Thoracic aorta (tissue), 2 donors: ENCODE results near the gene AMOT. TPM values are rescaled to one million over a fixed set of nuclear protein-coding genes. Genes with fewer than 3 reads are reported as not detected.

Source experiments
- ATAC-seq: fragments of 150-250 bp; one replicate; pipeline ENCODE4 v1.8.0; 2017; ENCODE audit warnings: low read depth; ENCODE audit not compliant: insufficient number of reproducible peaks, low FRiP score
- DNase-seq: peaks from one replicate; pipeline ENCODE4 v3.0.0-alpha.2; 2020; ENCODE audit warnings: low spot score
- H3K27ac ChIP-seq, 2 donors: fragments of 200-600 bp; sonication (generic); 1 replicate in 1 of 2; 2 replicates in 1 of 2; pipeline ENCODE4 v1.5.1; 2016; ENCODE audit warnings: mild to moderate bottlenecking in 2 of 2, moderate library complexity in 2 of 2
- H3K27me3 ChIP-seq: fragments of 200-600 bp; sonication (generic); replicated peaks from 2 replicates; pipeline ENCODE4 v1.6.0; 2016; ENCODE audit warnings: mild to moderate bottlenecking; ENCODE audit not compliant: insufficient read depth
- H3K36me3 ChIP-seq: fragments of 200-600 bp; sonication (generic); one replicate; pipeline ENCODE4 v1.5.1; 2016
- H3K4me1 ChIP-seq, 2 donors: fragments of 200-600 bp; sonication (generic); 1 replicate in 1 of 2; 2 replicates in 1 of 2; pipeline versions ENCODE4 v1.5.1 to v1.6.0; 2016; ENCODE audit warnings: low read depth in 2 of 2, mild to moderate bottlenecking in 1 of 2; ENCODE audit not compliant: control insufficient read depth in 1 of 2
- H3K4me3 ChIP-seq: fragments of 200-600 bp; sonication (generic); 2 replicates; pipeline ENCODE4 v1.5.1; 2016; ENCODE audit warnings: mild to moderate bottlenecking
- H3K9me3 ChIP-seq: fragments of 200-600 bp; sonication (generic); 2 replicates; pipeline ENCODE4 v1.5.1; 2016
- CTCF ChIP-seq: fragments of 200-600 bp; sonication (generic); IDR thresholded peaks from one replicate; pipeline ENCODE4 v1.5.1; 2019; ENCODE audit warnings: antibody characterized with exemption
- total RNA-seq, 2 donors: library from RNA; depleted of rRNA; stranded (reverse); fragments of >200 nt; gene quantifications; one replicate each; pipeline versions ENCODE4 v1.1.0 to v1.2.3, GENCODE V29; 2016

The AMOT gene
- total RNA-seq, 2 donors from 2014 or later: 27.8 to 55.2 TPM

DNA sequence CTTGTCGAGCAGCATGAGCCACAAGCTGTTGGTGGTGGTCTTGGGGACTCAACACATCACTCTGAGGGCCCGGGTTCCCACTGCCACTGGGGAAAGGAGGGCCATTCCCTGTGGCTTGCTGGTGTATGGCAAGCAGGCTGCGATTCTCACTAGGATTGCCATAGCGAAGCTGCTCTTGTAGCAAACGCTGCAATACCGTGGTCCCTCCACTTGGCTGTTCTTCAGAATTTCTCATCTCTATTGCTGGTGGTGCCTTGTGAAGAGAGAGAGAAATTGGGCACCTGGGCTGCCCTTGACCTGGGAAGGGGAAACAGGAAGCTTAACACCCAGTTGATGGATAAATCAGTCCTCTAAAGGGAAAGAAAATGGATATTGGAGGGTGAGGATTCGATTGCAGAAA is 17.7 kb downstream of the AMOT start:
- H3K36me3 ChIP-seq: no peaks in the 10 kb centered on the region
- DNase-seq (no peak), ATAC-seq (no peak)
- H3K4me1 ChIP-seq: no peaks in the 10 kb centered on the region
- H3K27me3 ChIP-seq: no peaks in the 10 kb centered on the region
- H3K4me3 ChIP-seq: no peak overlapping the region
- TF ChIP-seq CTCF: no peak
- H3K27ac ChIP-seq: no peak overlapping the region
- no peaks in the 10 kb centered on the region for H3K9me3 ChIP-seq

DNA sequence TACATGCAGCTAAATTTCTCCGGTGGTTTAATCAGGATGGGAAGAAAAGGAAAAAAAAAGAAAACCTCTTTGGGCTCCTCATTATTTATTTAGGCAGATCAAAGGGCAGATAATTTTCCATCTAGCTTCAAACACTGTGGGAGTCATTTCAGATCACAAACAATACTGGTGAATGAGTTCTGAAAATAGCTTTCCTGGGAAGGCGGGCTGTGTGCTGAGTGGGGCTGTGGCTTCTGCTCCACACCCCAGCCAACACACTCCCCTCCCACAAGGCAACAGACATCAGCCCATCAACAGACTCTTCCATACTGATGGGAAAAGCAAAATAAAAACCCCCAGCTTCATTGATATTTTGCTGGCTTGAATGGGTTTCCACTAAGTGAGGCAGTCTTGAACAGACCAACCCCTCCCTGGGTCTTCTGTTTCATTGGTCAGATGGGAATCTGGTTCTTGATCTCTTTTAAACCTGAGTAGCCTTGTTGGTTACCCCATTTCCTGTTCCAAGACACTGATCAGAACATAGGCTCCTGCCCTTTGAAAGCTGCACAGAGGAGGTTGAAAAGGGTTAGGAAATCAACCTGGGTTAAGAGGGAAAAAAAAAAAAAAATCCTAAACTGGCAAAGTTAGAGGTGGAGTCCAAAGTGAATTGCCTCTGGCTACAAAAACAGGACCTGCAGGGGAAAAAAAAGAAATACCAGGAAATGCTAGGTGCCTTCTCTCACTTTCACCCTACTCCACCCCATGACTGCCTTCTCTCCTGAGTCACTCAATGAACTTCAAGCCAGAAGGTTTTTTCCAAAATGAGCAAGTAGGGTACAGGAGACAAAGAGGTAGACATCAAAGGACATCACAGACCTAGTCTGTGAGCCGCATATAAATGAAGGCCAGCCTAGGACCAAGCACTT is 20.0 kb downstream of the AMOT start:
- H3K27ac ChIP-seq: no peak overlapping the region
- no peaks in the 10 kb centered on the region for H3K9me3 ChIP-seq
- H3K27me3 ChIP-seq: no peaks in the 10 kb centered on the region
- DNase-seq: no peak
- no peak for ATAC-seq
- H3K36me3 ChIP-seq: no peaks in the 10 kb centered on the region
- H3K4me1 ChIP-seq: no peaks in the 10 kb centered on the region
- no peak for TF ChIP-seq CTCF
- H3K4me3 ChIP-seq: no peak overlapping the region

DNA sequence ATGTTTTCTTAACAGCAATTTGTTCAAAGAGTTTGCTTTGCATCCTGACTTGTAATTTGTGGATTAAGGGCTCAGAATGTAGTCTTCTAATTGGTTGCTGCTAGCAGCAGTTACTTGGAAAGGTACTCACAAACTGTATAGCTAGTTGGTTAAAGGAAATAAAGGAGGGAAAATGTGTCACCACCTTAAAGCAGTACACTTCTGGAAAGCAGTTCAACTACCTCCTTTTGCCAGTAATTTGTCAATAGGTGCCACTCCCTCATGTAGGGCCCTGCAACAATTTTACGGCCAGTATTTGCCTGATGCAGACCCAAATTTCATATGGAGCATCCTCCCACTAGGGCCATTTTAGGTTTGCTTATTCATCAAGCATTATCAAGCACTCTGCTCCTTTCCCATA is 20.8 kb downstream of the AMOT start:
- DNase-seq (no peak), ATAC-seq (no peak)
- Histone ChIP-seq H3K4me1 (no peaks in the 10 kb centered on the region), H3K27ac (no peak overlapping the region), H3K4me3 (no peak overlapping the region), H3K36me3 (no peaks in the 10 kb centered on the region), H3K9me3 (no peaks in the 10 kb centered on the region), H3K27me3 (no peaks in the 10 kb centered on the region)
- no peak for TF ChIP-seq CTCF

DNA sequence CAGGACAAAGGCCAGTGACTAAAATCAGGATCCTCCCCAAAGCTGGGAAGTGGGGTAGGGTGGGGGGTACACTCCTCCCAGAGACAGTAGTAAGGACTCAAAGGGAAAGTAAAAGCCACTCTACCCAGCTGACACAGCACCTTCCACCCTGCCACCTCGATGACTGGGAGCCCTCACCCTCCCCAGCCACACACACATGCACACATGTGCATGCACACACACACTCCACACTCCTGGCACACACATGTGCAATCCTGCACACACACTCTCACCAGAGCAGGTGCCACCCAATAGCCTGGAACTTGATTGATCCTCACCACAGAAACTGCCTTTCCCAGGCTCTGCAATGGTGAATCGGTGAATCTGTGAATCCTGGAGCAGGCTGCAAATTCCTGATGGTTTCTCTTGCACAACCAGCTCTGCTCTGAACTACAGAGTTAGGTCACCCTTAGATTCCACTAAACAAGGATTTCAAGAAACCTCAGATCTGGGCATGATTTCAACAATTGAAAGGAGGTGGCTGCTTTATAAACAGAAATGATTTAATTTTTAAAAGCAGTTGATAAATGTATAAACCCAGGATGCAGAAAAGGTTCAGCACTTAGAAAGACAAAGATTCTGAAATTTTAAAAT is 21.5 kb downstream of the AMOT start:
- Histone ChIP-seq H3K27ac (no peak overlapping the region), H3K4me3 (no peak overlapping the region)
- no peak for DNase-seq

More for the DNA sequence above, 21.5 kb downstream of the AMOT start:
- H3K27me3 ChIP-seq: no peaks in the 10 kb centered on the region
- no peaks in the 10 kb centered on the region for H3K4me1 ChIP-seq
- ATAC-seq: no peak
- no peaks in the 10 kb centered on the region for H3K9me3 ChIP-seq
- no peaks in the 10 kb centered on the region for H3K36me3 ChIP-seq
- no peak for TF ChIP-seq CTCF
